ENCODE measurements around the gene TAF5L.

GRCh38 chr1:229661897-229662296 is 36.0 kb upstream of the TAF5L start:
- TF ChIP-seq, protein P1, sequence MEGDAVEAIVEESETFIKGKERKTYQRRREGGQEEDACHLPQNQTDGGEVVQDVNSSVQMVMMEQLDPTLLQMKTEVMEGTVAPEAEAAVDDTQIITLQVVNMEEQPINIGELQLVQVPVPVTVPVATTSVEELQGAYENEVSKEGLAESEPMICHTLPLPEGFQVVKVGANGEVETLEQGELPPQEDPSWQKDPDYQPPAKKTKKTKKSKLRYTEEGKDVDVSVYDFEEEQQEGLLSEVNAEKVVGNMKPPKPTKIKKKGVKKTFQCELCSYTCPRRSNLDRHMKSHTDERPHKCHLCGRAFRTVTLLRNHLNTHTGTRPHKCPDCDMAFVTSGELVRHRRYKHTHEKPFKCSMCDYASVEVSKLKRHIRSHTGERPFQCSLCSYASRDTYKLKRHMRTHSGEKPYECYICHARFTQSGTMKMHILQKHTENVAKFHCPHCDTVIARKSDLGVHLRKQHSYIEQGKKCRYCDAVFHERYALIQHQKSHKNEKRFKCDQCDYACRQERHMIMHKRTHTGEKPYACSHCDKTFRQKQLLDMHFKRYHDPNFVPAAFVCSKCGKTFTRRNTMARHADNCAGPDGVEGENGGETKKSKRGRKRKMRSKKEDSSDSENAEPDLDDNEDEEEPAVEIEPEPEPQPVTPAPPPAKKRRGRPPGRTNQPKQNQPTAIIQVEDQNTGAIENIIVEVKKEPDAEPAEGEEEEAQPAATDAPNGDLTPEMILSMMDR (IDR thresholded peaks at IDR 0.05), result no peak
- no peak for TF ChIP-seq POLR2A (IDR thresholded peaks at IDR 0.05)
